H1 (cell line): ENCODE measurements around the gene TAF8. TPM values are rescaled to one million over a fixed set of nuclear protein-coding genes. Genes with fewer than 3 reads are reported as not detected.

Experiments
- CHD2 ChIP-seq: IDR thresholded peaks from 2 replicates; pipeline ENCODE4 v1.6.1; 2012; ENCODE audit warnings: low read length, improper control_type of control experiment
- E2F6 ChIP-seq: IDR thresholded peaks from 2 replicates; pipeline ENCODE4 v1.6.1; 2012; ENCODE audit warnings: inconsistent platforms
- HDAC2 ChIP-seq, 2 experiments: fragments of 300-600 bp in 1 of 2; sonication (generic) in 1 of 2; IDR thresholded peaks; 2 replicates each; pipeline ENCODE4 v1.6.1; 2011 to 2012; ENCODE audit warnings: low read depth in 2 of 2, low read length in 2 of 2, mild to moderate bottlenecking in 2 of 2, moderate library complexity in 2 of 2, borderline replicate concordance in 1 of 2, inconsistent platforms in 1 of 2
- KDM4A ChIP-seq: IDR thresholded peaks from one replicate; pipeline ENCODE4 v1.7.1; 2012; ENCODE audit warnings: low read depth, mild to moderate bottlenecking, moderate library complexity, low read length, inconsistent platforms; ENCODE audit not compliant: severe bottlenecking
- KDM5A ChIP-seq: fragments of 200-600 bp; IDR thresholded peaks from 2 replicates; pipeline ENCODE4 v1.7.1; 2012; ENCODE audit warnings: mild to moderate bottlenecking, low read length, inconsistent platforms, mixed read lengths
- NRF1 ChIP-seq: IDR thresholded peaks from 2 replicates; pipeline ENCODE4 v1.6.1; 2011; ENCODE audit warnings: mild to moderate bottlenecking, low read depth, low read length, improper control_type of control experiment
- PHF8 ChIP-seq: fragments of 200-600 bp; sonication (generic); conservative IDR thresholded peaks from 2 replicates; pipeline ENCODE4 v1.7.1; 2012; ENCODE audit warnings: low read depth, mild to moderate bottlenecking, inconsistent platforms, low read length, moderate library complexity
- POLR2A ChIP-seq, 2 experiments: IDR thresholded peaks; 1 replicate in 1 of 2; 2 replicates in 1 of 2; pipeline ENCODE4 v1.6.1; 2011; ENCODE audit warnings: low read depth in 2 of 2, low read length in 2 of 2, mild to moderate bottlenecking in 2 of 2; ENCODE audit errors: control extremely low read depth in 1 of 2
- RAD21 ChIP-seq, 2 experiments: IDR thresholded peaks in 1 of 2; conservative IDR thresholded peaks in 1 of 2; 2 replicates each; pipeline ENCODE4 v1.6.1; 2011; ENCODE audit warnings: low read depth in 2 of 2, low read length in 2 of 2, improper control_type of control experiment in 1 of 2, inconsistent platforms in 1 of 2, mild to moderate bottlenecking in 1 of 2, moderate library complexity in 1 of 2
- SIN3A ChIP-seq, 2 experiments: IDR thresholded peaks in 1 of 2; conservative IDR thresholded peaks in 1 of 2; 2 replicates each; pipeline ENCODE4 v1.6.1; 2011 to 2012; ENCODE audit warnings: low read length in 2 of 2, improper control_type of control experiment in 1 of 2, low read depth in 1 of 2, mild to moderate bottlenecking in 1 of 2
- SP1 ChIP-seq: IDR thresholded peaks from 2 replicates; pipeline ENCODE4 v1.6.1; 2011; ENCODE audit warnings: low read depth, low read length
- SUZ12 ChIP-seq: fragments of 200-600 bp; sonication (generic); IDR thresholded peaks from 2 replicates; pipeline ENCODE4 v1.6.1; 2012; ENCODE audit warnings: mild to moderate bottlenecking, inconsistent platforms, low read length, moderate library complexity, mixed read lengths
- TAF1 ChIP-seq: IDR thresholded peaks from 2 replicates; pipeline ENCODE4 v1.6.1; 2011; ENCODE audit warnings: mild to moderate bottlenecking, low read depth, low read length
- TAF7 ChIP-seq: optimal IDR thresholded peaks from 2 replicates; pipeline ENCODE3; 2011; ENCODE audit warnings: low read depth, mild to moderate bottlenecking, inconsistent platforms, low read length, moderate library complexity, borderline replicate concordance
- TBP ChIP-seq: IDR thresholded peaks from 2 replicates; pipeline ENCODE4 v1.6.1; 2011; ENCODE audit warnings: low read depth, low read length, improper control_type of control experiment
- TCF12 ChIP-seq: IDR thresholded peaks from 2 replicates; pipeline ENCODE4 v1.6.1; 2011; ENCODE audit warnings: low read depth, mild to moderate bottlenecking, low read length
- USF2 ChIP-seq: IDR thresholded peaks from 2 replicates; pipeline ENCODE4 v1.6.1; 2011; ENCODE audit warnings: low read length, improper control_type of control experiment
- YY1 ChIP-seq: IDR thresholded peaks from 2 replicates; pipeline ENCODE4 v1.6.1; 2011; ENCODE audit warnings: low read depth, mild to moderate bottlenecking, low read length
- polyA plus RNA-seq, 7 experiments: library from polyadenylated mRNA; depleted of rRNA in 3 of 7; stranded (reverse) in 5 of 7; unstranded in 2 of 7; fragments of >200 nt in 5 of 7; fragments of 200-250 nt in 2 of 7; gene quantifications; 1 replicate in 5 of 7; 2 replicates in 1 of 7; 4 replicates in 1 of 7; pipeline versions ENCODE4 v1.2.1 to v1.2.3, GENCODE V29; 2011 to 2013; ENCODE audit warnings: missing spikeins in 2 of 7, mixed read lengths in 2 of 7
- total RNA-seq: library from RNA; stranded (reverse); fragmentation: NEBNext Ultra II Directional; extraction: Animal tissue kit (Norgen Biotek cat#: 25700); gene quantifications from 2 replicates; pipeline ENCODE4 v1.2.1, GENCODE V29; 2021
- TF ChIP-seq, protein P1 (sequence below): IDR thresholded peaks from 2 replicates; pipeline ENCODE4 v1.6.1; 2012; ENCODE audit warnings: low read length, inconsistent platforms

Gene TAF8
- total and polyA plus RNA-seq, 2 of the 8 experiments (the other 6 are each of a cell fraction or from before 2014, with no cell fraction given) = 32.2 to 34.0 TPM

DNA sequence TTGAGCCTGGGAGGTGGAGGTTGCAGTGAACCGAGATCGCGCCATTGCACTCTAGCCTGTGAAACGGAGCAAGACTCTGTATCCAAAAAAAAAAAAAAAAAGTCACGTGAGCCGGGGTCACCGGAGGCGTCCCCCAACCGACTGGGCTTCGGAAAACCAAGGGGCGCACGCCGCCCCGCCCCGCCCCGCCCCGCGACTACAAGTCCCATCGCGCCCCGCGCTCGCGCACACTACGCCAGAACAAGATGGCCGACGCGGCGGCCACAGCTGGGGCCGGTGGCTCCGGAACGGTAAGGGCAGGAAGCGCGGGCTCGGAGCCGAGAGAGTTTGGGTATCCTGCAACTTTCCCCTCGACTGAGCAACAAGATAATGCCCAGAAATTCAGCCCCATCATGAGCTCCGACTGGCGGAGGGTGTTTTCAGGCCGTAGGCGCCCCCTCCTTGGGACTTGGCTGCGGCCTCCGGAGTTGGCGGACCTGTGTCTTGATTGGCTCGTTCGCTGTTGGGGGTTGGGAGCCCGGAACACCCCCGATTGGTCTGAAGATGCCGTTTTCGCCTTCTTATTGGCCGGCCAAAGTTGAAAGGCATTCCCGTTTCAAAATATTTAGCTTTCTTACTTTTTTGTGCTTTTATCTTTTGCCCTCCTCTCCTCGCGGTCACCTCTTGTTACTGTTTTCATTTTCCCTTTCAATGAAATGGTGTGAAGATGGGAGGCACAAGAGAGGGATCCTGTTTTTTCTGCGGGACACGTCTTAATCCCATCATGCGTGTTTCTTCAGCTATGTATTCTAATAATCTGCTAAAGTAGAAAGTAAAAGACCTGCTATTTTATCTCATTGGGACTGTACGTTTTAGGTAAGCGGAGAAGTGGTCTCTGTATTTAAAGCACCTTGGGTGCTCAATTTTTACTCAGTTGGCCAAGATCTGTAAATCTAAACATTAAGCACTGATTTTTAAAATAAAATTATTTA lies at the start of gene TAF8 (continued):
- TF ChIP-seq E2F6 (no peak), KDM5A (peak; percentile 75), TAF7 (peak; percentile 97), SIN3A (conservative IDR thresholded peaks at IDR 0.05 in 1 of 2, IDR thresholded peaks at IDR 0.05 in 1 of 2; ENCODE audit: low read depth in 1 of 2, low read length in 2 of 2) (peak; percentile 85 to 92; a peak in 3 of 4 replicates), TBP (peak; percentile 92), NRF1 (no peak), TCF12 (no peak), POLR2A (IDR thresholded peaks at IDR 0.05; ENCODE audit: control extremely low read depth in 1 of 2, low read depth in 2 of 2, low read length in 2 of 2) (peak in 1 of 2 experiments; percentile 100; a peak in 2 of 3 replicates), TAF1 (peak; percentile 98), HDAC2 (IDR thresholded peaks at IDR 0.05; ENCODE audit: borderline replicate concordance in 1 of 2, low read depth in 2 of 2, low read length in 2 of 2) (0 out of 4 replicates have a peak, but pooled peaks of 1 of the 2 experiments have one; percentile 72), PHF8 (peak; percentile 100), USF2 (peak; percentile 79), RAD21 (IDR thresholded peaks at IDR 0.05 in 1 of 2, conservative IDR thresholded peaks at IDR 0.05 in 1 of 2; ENCODE audit: low read depth in 2 of 2, low read length in 2 of 2) (0 out of 4 replicates have a peak, but pooled peaks of 1 of the 2 experiments have one; percentile 4), CHD2 (peak; percentile 62), SUZ12 (no peak), SP1 (peak; percentile 81; the same call in 1 of the 2 replicates), KDM4A (peak; percentile 58), YY1 (peak; percentile 99)
- TF ChIP-seq, protein P1, sequence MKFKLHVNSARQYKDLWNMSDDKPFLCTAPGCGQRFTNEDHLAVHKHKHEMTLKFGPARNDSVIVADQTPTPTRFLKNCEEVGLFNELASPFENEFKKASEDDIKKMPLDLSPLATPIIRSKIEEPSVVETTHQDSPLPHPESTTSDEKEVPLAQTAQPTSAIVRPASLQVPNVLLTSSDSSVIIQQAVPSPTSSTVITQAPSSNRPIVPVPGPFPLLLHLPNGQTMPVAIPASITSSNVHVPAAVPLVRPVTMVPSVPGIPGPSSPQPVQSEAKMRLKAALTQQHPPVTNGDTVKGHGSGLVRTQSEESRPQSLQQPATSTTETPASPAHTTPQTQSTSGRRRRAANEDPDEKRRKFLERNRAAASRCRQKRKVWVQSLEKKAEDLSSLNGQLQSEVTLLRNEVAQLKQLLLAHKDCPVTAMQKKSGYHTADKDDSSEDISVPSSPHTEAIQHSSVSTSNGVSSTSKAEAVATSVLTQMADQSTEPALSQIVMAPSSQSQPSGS = no peak
